ENCODE data around the gene ATXN7L1.

ATXN7L1 gene

DNA sequence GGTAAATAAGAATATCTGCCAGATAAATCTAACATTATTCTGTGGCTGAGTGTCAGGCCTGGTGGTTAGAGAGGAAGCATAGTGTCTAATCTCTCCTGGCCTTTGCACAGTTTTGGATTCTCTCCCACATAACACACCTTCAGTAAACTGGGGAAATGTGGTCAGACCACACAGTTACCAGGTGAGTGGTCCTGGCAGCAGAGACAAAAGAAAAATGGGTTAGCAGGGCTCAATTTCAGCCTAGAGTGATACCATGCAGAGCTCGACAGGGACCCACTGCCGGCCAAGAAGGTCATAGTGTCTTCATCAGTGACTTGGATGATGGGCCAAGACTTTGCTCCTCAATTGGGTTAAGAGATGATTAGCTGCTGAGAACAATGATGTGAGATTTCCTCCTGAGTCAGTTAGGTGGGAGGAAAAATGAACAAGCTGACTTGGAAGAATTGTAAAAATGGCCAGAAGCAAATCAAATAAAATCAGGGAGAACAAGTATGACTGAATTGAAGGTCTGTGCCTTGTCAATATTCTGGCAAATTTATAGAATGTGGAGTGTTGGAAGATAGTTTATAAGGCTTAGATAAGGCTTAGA, 225.9 kb downstream of the ATXN7L1 start:
- WGBS, 2 donors (ENCODE audit: extremely low coverage in 2 of 2, insufficient read length in 2 of 2, insufficient replicate concordance in 1 of 2): no CpG with 5 or more reads among the region's 2 CpGs
- no peak overlapping the region for H3K9ac ChIP-seq (ENCODE audit: low read depth, low read length, poor library complexity)
- H3K4me1 ChIP-seq (ENCODE audit: control insufficient read depth in 2 of 2, insufficient read depth in 1 of 2, low read depth in 1 of 2, low read length in 2 of 2): peaks cover 28% of the 10 kb centered on the region in 2 donors
- H3K4ac ChIP-seq (ENCODE audit: low read length): no peak overlapping the region
- no peak overlapping the region for H2BK12ac ChIP-seq (ENCODE audit: low read length)
- H2BK5ac ChIP-seq (ENCODE audit: low read length): no peak overlapping the region
- H4K91ac ChIP-seq (ENCODE audit: low read depth, low read length, poor library complexity): no peak overlapping the region
- H3K27ac ChIP-seq (replicated peaks; ENCODE audit: low read length): no peak overlapping the region
- no peak overlapping the region for H3K23ac ChIP-seq (ENCODE audit: low read depth, low read length, poor library complexity)
- H3K79me1 ChIP-seq (ENCODE audit: low read depth, low read length): peaks cover 2% of the 10 kb centered on the region
- no peaks in the 10 kb centered on the region for H3K27me3 ChIP-seq (ENCODE audit: control insufficient read depth in 3 of 3, insufficient read depth in 3 of 3, low read depth in 1 of 3, low read length in 3 of 3)
- no peak overlapping the region for H3K14ac ChIP-seq (ENCODE audit: low read length)
- no peak overlapping the region for H2BK15ac ChIP-seq (ENCODE audit: low read length)
- H3K18ac ChIP-seq (ENCODE audit: low read length): no peak overlapping the region
- no peak overlapping the region for H2AK5ac ChIP-seq (ENCODE audit: low read depth, low read length)
- H4K8ac ChIP-seq (ENCODE audit: low read depth, low read length): no peak overlapping the region
- H3K4me3 ChIP-seq (ENCODE audit: low read length in 2 of 2): no peak overlapping the region
- no peak overlapping the region for H2AFZ ChIP-seq (ENCODE audit: low read length)
- no peak overlapping the region for H3K4me2 ChIP-seq (ENCODE audit: insufficient read depth, low read length, poor library complexity, severe bottlenecking)
- no peaks in the 10 kb centered on the region for H3K9me3 ChIP-seq (replicated peaks in 1 of 2; ENCODE audit: control insufficient read depth in 2 of 2, insufficient read depth in 1 of 2, low read depth in 1 of 2, low read length in 2 of 2)
- H2BK120ac ChIP-seq (ENCODE audit: low read depth, low read length): no peak overlapping the region
- no peaks in the 10 kb centered on the region for H3K36me3 ChIP-seq (replicated peaks in 1 of 2; ENCODE audit: control insufficient read depth in 2 of 2, insufficient read depth in 2 of 2, low read length in 2 of 2)
- no peak for DNase-seq (ENCODE audit: low spot score)

DNA sequence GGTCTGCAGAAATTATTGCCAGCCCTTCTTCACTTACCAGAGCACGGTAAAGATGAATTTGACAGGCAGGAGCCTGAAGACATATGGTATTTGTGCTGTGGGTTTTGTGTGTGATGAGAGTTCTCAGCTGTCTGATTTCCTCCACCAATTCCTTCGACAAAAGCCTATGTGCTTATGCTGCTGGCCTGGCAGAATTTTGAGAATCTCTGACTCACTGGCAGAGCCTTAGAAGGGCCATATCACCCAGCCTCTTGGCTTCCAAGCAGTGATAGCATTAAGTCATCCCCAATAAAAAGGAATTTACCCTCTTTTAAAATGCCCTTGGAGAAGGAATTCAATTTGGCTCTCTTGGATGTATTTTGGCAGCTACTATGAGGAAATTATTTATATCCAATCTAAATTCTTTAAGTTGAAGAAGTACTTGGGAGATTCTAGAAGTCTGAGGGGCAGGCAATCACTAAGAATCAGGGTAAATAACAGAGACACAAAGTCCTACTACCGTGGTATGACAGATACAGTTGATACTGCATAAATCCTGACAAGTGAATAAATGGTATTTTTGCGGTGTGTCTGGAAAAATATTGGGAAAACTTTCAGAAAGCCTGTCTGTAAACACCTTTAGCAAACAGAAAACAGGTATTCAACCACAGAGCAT, 226.5 kb downstream of the ATXN7L1 start:
- no peak overlapping the region for H2BK120ac ChIP-seq (ENCODE audit: low read depth, low read length)
- no peak overlapping the region for H2BK15ac ChIP-seq (ENCODE audit: low read length)
- H3K79me1 ChIP-seq (ENCODE audit: low read depth, low read length): no peaks in the 10 kb centered on the region
- H3K23ac ChIP-seq (ENCODE audit: low read depth, low read length, poor library complexity): no peak overlapping the region
- no peak overlapping the region for H2BK5ac ChIP-seq (ENCODE audit: low read length)
- no peak overlapping the region for H4K8ac ChIP-seq (ENCODE audit: low read depth, low read length)
- H4K91ac ChIP-seq (ENCODE audit: low read depth, low read length, poor library complexity): no peak overlapping the region
- no peak overlapping the region for H3K4me3 ChIP-seq (ENCODE audit: low read length in 2 of 2)
- H3K4me2 ChIP-seq (ENCODE audit: insufficient read depth, low read length, poor library complexity, severe bottlenecking): no peak overlapping the region
- no peaks in the 10 kb centered on the region for H3K27me3 ChIP-seq (ENCODE audit: control insufficient read depth in 3 of 3, insufficient read depth in 3 of 3, low read depth in 1 of 3, low read length in 3 of 3)
- no peak overlapping the region for H3K18ac ChIP-seq (ENCODE audit: low read length)
- DNase-seq (ENCODE audit: low spot score): no peak
- H3K14ac ChIP-seq (ENCODE audit: low read length): no peak overlapping the region
- no peak overlapping the region for H2BK12ac ChIP-seq (ENCODE audit: low read length)
- no peak overlapping the region for H3K4ac ChIP-seq (ENCODE audit: low read length)
- H3K9ac ChIP-seq (ENCODE audit: low read depth, low read length, poor library complexity): no peak overlapping the region
- H3K27ac ChIP-seq (replicated peaks; ENCODE audit: low read length): no peak overlapping the region
- peaks cover 21 to 23% of the 10 kb centered on the region in 2 donors for H3K4me1 ChIP-seq (ENCODE audit: control insufficient read depth in 2 of 2, insufficient read depth in 1 of 2, low read depth in 1 of 2, low read length in 2 of 2)
- no peak overlapping the region for H2AK5ac ChIP-seq (ENCODE audit: low read depth, low read length)
- no peaks in the 10 kb centered on the region for H3K9me3 ChIP-seq (replicated peaks in 1 of 2; ENCODE audit: control insufficient read depth in 2 of 2, insufficient read depth in 1 of 2, low read depth in 1 of 2, low read length in 2 of 2)
- H3K36me3 ChIP-seq (replicated peaks in 1 of 2; ENCODE audit: control insufficient read depth in 2 of 2, insufficient read depth in 2 of 2, low read length in 2 of 2): no peaks in the 10 kb centered on the region
- no CpG with 5 or more reads among the region's 4 CpGs for WGBS, 2 donors (ENCODE audit: extremely low coverage in 2 of 2, insufficient read length in 2 of 2, insufficient replicate concordance in 1 of 2)
- no peak overlapping the region for H2AFZ ChIP-seq (ENCODE audit: low read length)

DNA sequence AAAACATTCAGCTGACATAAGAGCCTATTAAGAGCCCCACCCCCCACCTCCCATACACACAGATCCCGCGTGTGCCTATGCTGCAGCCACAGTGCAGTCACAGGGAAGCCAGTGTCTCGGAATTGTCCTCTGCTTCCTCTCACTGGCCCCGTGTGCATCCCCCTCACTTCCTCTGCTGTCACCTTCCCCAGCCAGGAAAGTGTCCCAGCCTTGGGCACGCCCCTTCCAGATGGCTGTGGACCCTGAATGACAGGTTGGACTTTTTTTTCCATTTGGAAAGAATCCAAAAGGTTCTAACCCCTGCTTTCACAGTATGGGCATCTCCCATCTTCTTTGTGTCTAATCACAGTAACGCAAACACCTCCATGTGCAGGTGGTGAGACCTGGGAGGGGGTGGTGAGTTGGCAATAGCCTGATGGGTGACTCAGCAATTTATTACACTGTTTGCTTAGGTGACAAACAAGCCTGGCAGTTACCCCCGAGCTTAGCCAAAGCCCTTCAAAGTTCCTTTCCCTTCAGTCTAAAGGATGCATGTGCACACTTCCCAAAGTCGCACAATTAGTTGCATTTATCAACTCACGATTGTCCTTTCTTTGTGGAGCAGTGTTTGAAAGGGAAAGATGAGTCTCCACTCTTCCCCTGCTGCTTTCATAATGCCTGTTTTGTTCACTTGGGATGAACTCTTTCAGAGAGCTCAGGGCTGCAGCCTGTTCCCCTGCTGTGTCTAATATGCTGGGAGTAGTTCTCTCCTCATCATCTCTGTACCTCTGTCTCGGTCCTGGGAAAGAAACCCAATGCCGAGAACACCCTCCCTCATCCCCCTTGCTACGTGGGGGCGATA, 227.6 kb downstream of the ATXN7L1 start:
- no peak for DNase-seq (ENCODE audit: low spot score)
- Histone ChIP-seq H3K9me3 (replicated peaks in 1 of 2; ENCODE audit: control insufficient read depth in 2 of 2, insufficient read depth in 1 of 2, low read depth in 1 of 2, low read length in 2 of 2) (no peaks in the 10 kb centered on the region), H2BK5ac (ENCODE audit: low read length) (no peak overlapping the region), H3K14ac (ENCODE audit: low read length) (no peak overlapping the region), H3K9ac (ENCODE audit: low read depth, low read length, poor library complexity) (no peak overlapping the region), H3K4me2 (ENCODE audit: insufficient read depth, low read length, poor library complexity, severe bottlenecking) (no peak overlapping the region), H3K27ac (replicated peaks; ENCODE audit: low read length) (peak overlapping the region; percentile 2), H2AK5ac (ENCODE audit: low read depth, low read length) (no peak overlapping the region), H4K91ac (ENCODE audit: low read depth, low read length, poor library complexity) (no peak overlapping the region), H2AFZ (ENCODE audit: low read length) (no peak overlapping the region), H3K4me1 (ENCODE audit: control insufficient read depth in 2 of 2, insufficient read depth in 1 of 2, low read depth in 1 of 2, low read length in 2 of 2) (peaks cover 25 to 30% of the 10 kb centered on the region in 2 donors), H3K27me3 (ENCODE audit: control insufficient read depth in 3 of 3, insufficient read depth in 3 of 3, low read depth in 1 of 3, low read length in 3 of 3) (no peaks in the 10 kb centered on the region), H4K8ac (ENCODE audit: low read depth, low read length) (no peak overlapping the region), H3K36me3 (replicated peaks in 1 of 2; ENCODE audit: control insufficient read depth in 2 of 2, insufficient read depth in 2 of 2, low read length in 2 of 2) (no peaks in the 10 kb centered on the region), H2BK15ac (ENCODE audit: low read length) (no peak overlapping the region), H3K23ac (ENCODE audit: low read depth, low read length, poor library complexity) (no peak overlapping the region), H3K79me1 (ENCODE audit: low read depth, low read length) (no peaks in the 10 kb centered on the region), H2BK120ac (ENCODE audit: low read depth, low read length) (no peak overlapping the region), H3K18ac (ENCODE audit: low read length) (peak overlapping the region; percentile 50), H2BK12ac (ENCODE audit: low read length) (no peak overlapping the region), H3K4ac (ENCODE audit: low read length) (no peak overlapping the region), H3K4me3 (ENCODE audit: low read length in 2 of 2) (no peak overlapping the region)
- WGBS, 2 donors (ENCODE audit: extremely low coverage in 2 of 2, insufficient read length in 2 of 2, insufficient replicate concordance in 1 of 2): no CpG with 5 or more reads among the region's 13 CpGs

DNA sequence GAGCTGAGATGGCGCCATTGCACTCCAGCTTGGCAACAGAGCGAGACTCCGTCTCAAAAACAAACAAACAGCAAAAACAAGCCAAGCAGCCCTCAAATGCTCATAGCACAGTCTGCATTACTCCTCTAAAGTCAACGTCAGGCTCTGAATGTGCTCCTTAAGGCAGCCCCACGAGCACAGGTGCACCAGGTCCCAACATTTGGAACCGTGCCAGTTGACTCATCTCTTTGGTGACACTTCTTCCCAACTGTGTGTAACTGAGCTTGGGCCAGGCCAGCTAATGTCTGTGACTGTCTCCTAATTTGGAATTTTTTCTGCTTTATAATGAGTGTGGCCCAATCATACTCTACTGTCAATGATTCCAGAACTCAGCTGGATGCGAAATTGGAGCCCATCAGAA, 228.8 kb downstream of the ATXN7L1 start:
- no peaks in the 10 kb centered on the region for H3K9me3 ChIP-seq (replicated peaks in 1 of 2; ENCODE audit: control insufficient read depth in 2 of 2, insufficient read depth in 1 of 2, low read depth in 1 of 2, low read length in 2 of 2)
- no peak overlapping the region for H3K27ac ChIP-seq (replicated peaks; ENCODE audit: low read length)
- H3K36me3 ChIP-seq (replicated peaks in 1 of 2; ENCODE audit: control insufficient read depth in 2 of 2, insufficient read depth in 2 of 2, low read length in 2 of 2): no peaks in the 10 kb centered on the region
- H4K91ac ChIP-seq (ENCODE audit: low read depth, low read length, poor library complexity): no peak overlapping the region
- no peak overlapping the region for H2BK120ac ChIP-seq (ENCODE audit: low read depth, low read length)
- H3K14ac ChIP-seq (ENCODE audit: low read length): no peak overlapping the region
- H2AFZ ChIP-seq (ENCODE audit: low read length): no peak overlapping the region
- H3K9ac ChIP-seq (ENCODE audit: low read depth, low read length, poor library complexity): no peak overlapping the region
- H2AK5ac ChIP-seq (ENCODE audit: low read depth, low read length): no peak overlapping the region
- no peak overlapping the region for H3K4me3 ChIP-seq (ENCODE audit: low read length in 2 of 2)
- H3K23ac ChIP-seq (ENCODE audit: low read depth, low read length, poor library complexity): no peak overlapping the region
- H3K18ac ChIP-seq (ENCODE audit: low read length): no peak overlapping the region
- H2BK5ac ChIP-seq (ENCODE audit: low read length): no peak overlapping the region
- no peak overlapping the region for H3K4ac ChIP-seq (ENCODE audit: low read length)
- H2BK12ac ChIP-seq (ENCODE audit: low read length): no peak overlapping the region
- DNase-seq (ENCODE audit: low spot score): no peak
- peaks cover 34 to 38% of the 10 kb centered on the region in 2 donors for H3K4me1 ChIP-seq (ENCODE audit: control insufficient read depth in 2 of 2, insufficient read depth in 1 of 2, low read depth in 1 of 2, low read length in 2 of 2)
- H3K4me2 ChIP-seq (ENCODE audit: insufficient read depth, low read length, poor library complexity, severe bottlenecking): no peak overlapping the region
- no peak overlapping the region for H2BK15ac ChIP-seq (ENCODE audit: low read length)
- no peaks in the 10 kb centered on the region for H3K27me3 ChIP-seq (ENCODE audit: control insufficient read depth in 3 of 3, insufficient read depth in 3 of 3, low read depth in 1 of 3, low read length in 3 of 3)
- H4K8ac ChIP-seq (ENCODE audit: low read depth, low read length): no peak overlapping the region
- no peaks in the 10 kb centered on the region for H3K79me1 ChIP-seq (ENCODE audit: low read depth, low read length)
- WGBS, 2 donors (ENCODE audit: extremely low coverage in 2 of 2, insufficient read length in 2 of 2, insufficient replicate concordance in 1 of 2): no CpG with 5 or more reads among the region's 7 CpGs

Measured in neuronal stem cell (in vitro differentiated cells).